Right atrium auricular region (tissue), 2 donors: ENCODE measurements around the gene KANSL3. TPM values are rescaled to one million over a fixed set of nuclear protein-coding genes. Genes with fewer than 3 reads are reported as not detected.
"Not testable (repeated sequence)": the region's sequence is repeated elsewhere in the genome, so short reads cannot be mapped to it uniquely, and the experiment has no call there.

Source experiments
- DNase-seq: peaks from one replicate; pipeline ENCODE4 v3.0.0-alpha.2; 2019; ENCODE audit warnings: low spot score
- H3K27ac ChIP-seq, 2 donors: fragments of 200-600 bp; sonication (generic); 1 replicate in 1 of 2; 2 replicates in 1 of 2; pipeline ENCODE4 v1.5.1; 2016 to 2019
- H3K27me3 ChIP-seq, 2 donors: fragments of 200-600 bp; sonication (generic); one replicate each; pipeline versions ENCODE4 v1.5.1 to v1.6.0; 2017 to 2019
- H3K36me3 ChIP-seq: fragments of 200-600 bp; sonication (generic); one replicate; pipeline ENCODE4 v1.5.1; 2016
- H3K4me1 ChIP-seq, 2 donors: fragments of 200-600 bp; sonication (generic); one replicate each; pipeline versions ENCODE4 v1.5.1 to v1.6.0; 2017 to 2019
- H3K4me3 ChIP-seq, 2 donors: fragments of 200-600 bp; sonication (generic); 1 replicate in 1 of 2; 2 replicates in 1 of 2; pipeline ENCODE4 v1.5.1; 2017 to 2019; ENCODE audit warnings: mild to moderate bottlenecking in 1 of 2, moderate library complexity in 1 of 2
- H3K9me3 ChIP-seq, 2 donors: fragments of 200-600 bp; sonication (generic); one replicate each; pipeline ENCODE4 v1.5.1; 2019
- total RNA-seq, 2 donors: library from RNA; depleted of rRNA; stranded (reverse); fragments of >200 nt; gene quantifications; one replicate each; pipeline ENCODE4 v1.1.0, GENCODE V29; 2016
- TF ChIP-seq, protein P1 (sequence below), 2 donors: fragments of 200-600 bp; sonication (generic); IDR thresholded peaks; one replicate each; pipeline ENCODE4 v1.5.1; 2019; ENCODE audit warnings: antibody characterized with exemption in 2 of 2

The KANSL3 gene
- total RNA-seq, 2 donors from 2014 or later = 27.3 to 29.4 TPM

DNA sequence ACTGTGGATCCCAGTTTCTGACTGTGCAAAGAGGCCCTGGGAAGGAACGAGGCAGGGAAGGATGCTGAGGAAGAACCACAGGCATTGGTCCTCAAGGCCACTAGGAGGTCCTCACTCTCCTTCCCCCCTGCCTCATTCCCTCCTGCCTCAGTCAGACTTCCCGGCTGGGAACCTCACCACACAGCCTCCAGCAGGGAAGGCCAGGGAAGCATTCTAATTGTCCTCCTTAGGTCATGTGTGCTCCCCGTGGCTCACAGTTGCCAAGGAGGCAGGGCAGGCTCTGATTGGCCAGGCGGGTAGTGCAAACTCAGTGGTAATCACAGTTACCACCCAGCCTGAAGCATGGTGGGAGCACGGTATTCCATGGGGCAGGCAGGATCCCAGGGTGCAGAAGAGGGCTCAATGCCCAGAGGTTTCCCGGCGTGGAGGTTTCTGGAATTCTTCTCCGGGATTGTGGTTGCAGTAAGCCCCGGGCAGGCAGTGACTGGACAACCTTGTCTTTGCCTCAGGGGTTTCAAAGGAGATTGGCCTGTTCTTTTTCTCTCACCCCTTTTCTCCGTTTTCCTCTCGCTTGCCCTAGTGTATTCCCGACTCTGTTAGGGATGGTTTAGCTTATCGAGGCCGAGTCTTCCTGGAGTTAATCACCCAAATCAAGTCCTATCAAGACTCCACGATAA is 31.6 kb upstream of the KANSL3 start:
- Histone ChIP-seq H3K27me3 (no peaks in the 10 kb centered on the region), H3K4me3 (no peak overlapping the region), H3K4me1 (peaks cover 0 to 12% of the 10 kb centered on the region in 2 donors), H3K36me3 (no peaks in the 10 kb centered on the region), H3K9me3 (no peaks in the 10 kb centered on the region), H3K27ac (no peak overlapping the region)
- TF ChIP-seq, protein P1, sequence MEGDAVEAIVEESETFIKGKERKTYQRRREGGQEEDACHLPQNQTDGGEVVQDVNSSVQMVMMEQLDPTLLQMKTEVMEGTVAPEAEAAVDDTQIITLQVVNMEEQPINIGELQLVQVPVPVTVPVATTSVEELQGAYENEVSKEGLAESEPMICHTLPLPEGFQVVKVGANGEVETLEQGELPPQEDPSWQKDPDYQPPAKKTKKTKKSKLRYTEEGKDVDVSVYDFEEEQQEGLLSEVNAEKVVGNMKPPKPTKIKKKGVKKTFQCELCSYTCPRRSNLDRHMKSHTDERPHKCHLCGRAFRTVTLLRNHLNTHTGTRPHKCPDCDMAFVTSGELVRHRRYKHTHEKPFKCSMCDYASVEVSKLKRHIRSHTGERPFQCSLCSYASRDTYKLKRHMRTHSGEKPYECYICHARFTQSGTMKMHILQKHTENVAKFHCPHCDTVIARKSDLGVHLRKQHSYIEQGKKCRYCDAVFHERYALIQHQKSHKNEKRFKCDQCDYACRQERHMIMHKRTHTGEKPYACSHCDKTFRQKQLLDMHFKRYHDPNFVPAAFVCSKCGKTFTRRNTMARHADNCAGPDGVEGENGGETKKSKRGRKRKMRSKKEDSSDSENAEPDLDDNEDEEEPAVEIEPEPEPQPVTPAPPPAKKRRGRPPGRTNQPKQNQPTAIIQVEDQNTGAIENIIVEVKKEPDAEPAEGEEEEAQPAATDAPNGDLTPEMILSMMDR (IDR thresholded peaks at IDR 0.05) = no peak
- DNase-seq = no peak

DNA sequence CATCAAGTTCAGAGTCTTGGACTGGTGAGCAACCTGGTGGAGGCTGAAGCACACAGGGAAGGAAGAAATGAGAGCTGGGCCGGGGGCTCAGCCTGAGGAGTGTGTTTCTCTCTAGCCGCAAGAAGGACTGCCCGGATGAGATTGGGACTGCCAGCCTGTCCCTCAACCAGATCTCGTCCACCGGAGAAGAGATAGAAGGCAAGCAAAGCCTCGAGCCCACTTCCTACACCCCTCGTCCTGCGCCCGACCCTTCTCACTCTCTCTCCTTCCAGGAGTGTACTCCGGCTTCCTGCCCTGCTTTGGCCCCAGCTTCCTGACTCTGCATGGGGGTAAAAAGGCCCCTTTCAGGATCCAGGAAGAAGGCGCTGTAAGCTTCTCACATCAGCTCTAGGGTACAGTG is 30.7 kb upstream of the KANSL3 start:
- DNase-seq = no peak
- Histone ChIP-seq H3K36me3 (no peaks in the 10 kb centered on the region), H3K27me3 (no peaks in the 10 kb centered on the region), H3K4me1 (peaks cover 0 to 12% of the 10 kb centered on the region in 2 donors), H3K9me3 (peaks cover 0 to 6% of the 10 kb centered on the region in 2 donors), H3K4me3 (no peak overlapping the region), H3K27ac (no peak overlapping the region)
- TF ChIP-seq, protein P1 (IDR thresholded peaks at IDR 0.05) = no peak

DNA sequence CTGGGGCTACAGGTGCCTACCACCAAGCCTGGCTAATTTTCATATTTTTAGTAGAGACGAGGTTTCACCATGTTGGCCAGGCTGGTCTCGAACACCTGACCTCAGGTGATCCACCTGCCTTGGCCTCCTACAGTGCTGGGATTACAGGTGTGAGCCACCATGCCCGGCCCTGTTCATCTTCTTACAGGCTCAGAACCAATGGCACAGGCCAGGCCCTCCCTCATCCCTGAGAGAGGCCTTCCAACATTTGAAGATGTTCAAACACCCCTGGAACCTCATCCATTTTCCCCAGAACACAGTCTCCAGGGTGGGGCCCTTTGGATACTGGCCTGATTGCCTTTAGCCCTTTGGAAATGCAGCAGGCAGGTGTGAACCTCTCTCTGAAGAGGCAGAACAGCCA is 27.6 kb upstream of the KANSL3 start:
- not testable (repeated sequence) for H3K27me3 ChIP-seq, DNase-seq, H3K9me3 ChIP-seq, H3K4me3 ChIP-seq, H3K36me3 ChIP-seq
- peaks cover 0 to 12% of the 10 kb centered on the region in 2 donors for H3K4me1 ChIP-seq
- H3K27ac ChIP-seq = peak overlapping the region; percentile 27 to 48

DNA sequence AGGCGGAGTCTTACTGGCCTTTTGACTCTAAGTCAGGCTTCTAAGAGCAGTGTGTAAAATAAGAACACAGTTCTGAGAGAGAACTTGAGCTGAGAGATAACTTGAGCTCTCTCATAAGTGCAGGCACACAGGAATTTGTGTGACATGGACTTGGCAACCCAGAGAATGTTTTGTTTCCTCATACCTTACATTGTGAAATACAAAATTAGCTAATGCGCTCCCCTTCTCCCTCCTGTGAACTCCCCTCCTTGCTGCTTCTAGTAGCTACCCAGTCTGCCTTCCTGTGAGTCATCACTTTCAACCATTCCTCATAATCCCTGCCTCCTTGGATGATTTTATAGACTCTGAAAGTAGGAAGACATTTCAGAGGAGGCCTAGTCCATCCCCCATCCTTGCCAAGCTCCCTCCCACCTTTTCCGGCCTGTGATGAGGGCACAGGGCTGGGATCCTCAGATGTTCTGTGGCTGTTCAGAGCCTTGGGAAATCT is 27.0 kb upstream of the KANSL3 start:
- H3K36me3 ChIP-seq = no peaks in the 10 kb centered on the region
- H3K4me3 ChIP-seq = no peak overlapping the region
- peaks cover 0 to 6% of the 10 kb centered on the region in 2 donors for H3K9me3 ChIP-seq
- H3K27ac ChIP-seq = peak overlapping the region; percentile 27 to 48
- H3K4me1 ChIP-seq = peaks cover 0 to 12% of the 10 kb centered on the region in 2 donors
- DNase-seq = peak; percentile 62
- no peaks in the 10 kb centered on the region for H3K27me3 ChIP-seq
- TF ChIP-seq, protein P1 (IDR thresholded peaks at IDR 0.05) = no peak

DNA sequence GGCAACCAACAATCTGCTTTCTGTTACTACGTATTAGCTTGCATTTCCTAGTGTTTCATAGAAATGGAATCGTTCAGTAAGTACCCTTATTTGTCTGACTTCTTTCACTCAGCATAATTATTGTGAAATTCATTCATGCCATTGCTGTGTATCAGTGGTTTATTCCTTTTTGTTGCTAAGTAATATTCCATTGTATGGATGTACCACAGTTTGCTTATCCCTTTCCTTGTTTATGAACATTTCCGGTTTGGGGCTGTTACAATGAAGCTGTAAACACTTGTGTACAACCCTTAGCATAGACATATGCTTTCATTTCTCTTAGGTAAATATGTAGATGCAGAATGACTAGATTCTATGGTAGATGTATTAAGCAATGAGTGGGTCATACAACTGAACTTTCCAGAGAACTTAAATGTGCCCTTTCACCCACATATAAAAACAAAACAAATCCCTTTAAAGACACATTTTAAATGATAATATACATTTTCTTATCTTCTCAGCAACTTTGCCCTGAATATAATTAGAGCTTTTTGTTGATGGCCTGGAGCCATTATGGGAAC is 26.3 kb upstream of the KANSL3 start:
- no peak for DNase-seq
- Histone ChIP-seq H3K27ac (peak overlapping the region; percentile 27 to 48), H3K9me3 (peaks cover 0 to 6% of the 10 kb centered on the region in 2 donors), H3K36me3 (no peaks in the 10 kb centered on the region), H3K4me3 (no peak overlapping the region), H3K27me3 (no peaks in the 10 kb centered on the region), H3K4me1 (peaks cover 0 to 12% of the 10 kb centered on the region in 2 donors)
- TF ChIP-seq, protein P1 (IDR thresholded peaks at IDR 0.05) = no peak

DNA sequence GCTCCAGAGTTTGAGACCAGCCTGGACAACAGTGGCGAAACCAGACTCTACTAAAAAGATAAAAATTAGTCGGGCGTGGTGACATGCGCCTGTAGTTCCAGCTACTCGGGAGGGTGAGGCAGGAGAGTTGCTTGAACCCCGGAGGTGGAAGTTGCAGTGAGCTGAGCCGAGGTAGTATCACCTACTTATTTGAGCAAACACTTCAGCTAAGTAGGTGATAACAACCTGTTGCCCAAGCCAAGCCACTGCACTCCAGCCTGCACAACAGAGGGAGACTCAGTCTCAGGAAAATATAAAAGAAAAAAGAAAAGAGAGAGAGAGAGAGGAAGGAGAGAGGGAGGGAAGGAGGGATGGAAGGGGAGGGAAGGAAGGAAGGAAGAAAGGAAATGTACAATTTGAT is 25.7 kb upstream of the KANSL3 start:
- Histone ChIP-seq H3K4me3 (no peak overlapping the region), H3K27ac (no peak overlapping the region), H3K27me3 (no peaks in the 10 kb centered on the region), H3K4me1 (peaks cover 0 to 12% of the 10 kb centered on the region in 2 donors), H3K36me3 (no peaks in the 10 kb centered on the region), H3K9me3 (peaks cover 0 to 6% of the 10 kb centered on the region in 2 donors)
- DNase-seq = no peak
- TF ChIP-seq, protein P1 (IDR thresholded peaks at IDR 0.05) = no peak
